Caco-2 (cell line): ENCODE results near the gene BTBD9. TPM values are rescaled to one million over a fixed set of nuclear protein-coding genes. Genes with fewer than 3 reads are reported as not detected.

Experiments
- BruUV-seq: library from RNA; stranded (reverse); fragments of 400-500 nt; replicated peaks from 2 replicates; lab custom pipeline; 2021; lab: Mats Ljungman, UMichigan
- CTCF ChIA-PET: fragments of 300-600 bp; sonication (Branson Sonifier 250); formaldehyde crosslinking; loops from one replicate; lab custom pipeline; 2022; ENCODE audit warnings: antibody characterized with exemption; lab: Charles Lee
- POLR2A ChIA-PET: fragments of 300-600 bp; sonication (Branson Sonifier 250); formaldehyde crosslinking; loops from one replicate; lab custom pipeline; 2022; ENCODE audit warnings: antibody characterized with exemption; lab: Charles Lee
- DNase-seq, 2 experiments: peaks; one replicate each; pipeline versions ENCODE4 v3.0.0 to v3.0.0-alpha.2; 2020 to 2022
- H3K27me3 ChIP-seq: replicated peaks from 2 replicates; pipeline ENCODE4 v1.6.0; 2011; ENCODE audit warnings: low read length; ENCODE audit not compliant: control insufficient read depth, insufficient read depth
- H3K36me3 ChIP-seq: 2 replicates; pipeline ENCODE4 v1.5.1; 2011; ENCODE audit warnings: low read length; ENCODE audit not compliant: control insufficient read depth, insufficient read depth
- H3K4me1 ChIP-seq: fragments of 250-450 bp; sonication (Bioruptor Pico); 2 replicates; pipeline ENCODE4 v1.5.1; 2020; ENCODE audit warnings: mild to moderate bottlenecking
- H3K4me3 ChIP-seq: 2 replicates; pipeline ENCODE4 v1.5.1; 2011; ENCODE audit warnings: low read depth, mild to moderate bottlenecking, control low read depth, low read length
- H3K9me3 ChIP-seq: fragments of 250-450 bp; sonication (Bioruptor Pico); 2 replicates; pipeline ENCODE4 v1.5.1; 2020; ENCODE audit warnings: mild to moderate bottlenecking, moderate library complexity
- H3K27ac Mint-ChIP-seq: one replicate; pipeline ENCODE4 v1.8.0; 2022; ENCODE audit warnings: mixed read lengths; ENCODE audit not compliant: unreplicated experiment
- H3K27me3 Mint-ChIP-seq: one replicate; pipeline ENCODE4 v1.8.0; 2022; ENCODE audit warnings: mixed read lengths; ENCODE audit not compliant: insufficient read depth, unreplicated experiment
- H3K36me3 Mint-ChIP-seq: one replicate; pipeline ENCODE4 v1.8.0; 2022; ENCODE audit warnings: mild to moderate bottlenecking, mixed read lengths; ENCODE audit not compliant: insufficient read depth, unreplicated experiment
- H3K4me1 Mint-ChIP-seq: one replicate; pipeline ENCODE4 v1.8.0; 2022; ENCODE audit warnings: low read depth, mixed read lengths; ENCODE audit not compliant: unreplicated experiment
- H3K4me3 Mint-ChIP-seq: one replicate; pipeline ENCODE4 v1.8.0; 2022; ENCODE audit warnings: mild to moderate bottlenecking, moderate library complexity, mixed read lengths; ENCODE audit not compliant: unreplicated experiment
- H3K9me3 Mint-ChIP-seq: one replicate; pipeline ENCODE4 v1.8.0; 2022; ENCODE audit warnings: mixed read lengths; ENCODE audit not compliant: unreplicated experiment
- intact Hi-C: fragments of 100-400 bp; cut with micrococcal nuclease; formaldehyde crosslinking; loops from one replicate; pipeline ENCODE4 v1.10.0; 2022; ENCODE audit not compliant: unreplicated experiment
- total RNA-seq: library from RNA; stranded (reverse); gene quantifications from 2 replicates; pipeline ENCODE4 v1.2.3, GENCODE V29; 2022
- TF ChIP-seq, protein P1 (sequence below), 2 experiments: fragments of 200-600 bp in 1 of 2; IDR thresholded peaks; 1 replicate in 1 of 2; 2 replicates in 1 of 2; pipeline versions ENCODE4 v1.5.1 to v1.8.0; 2011 to 2022; ENCODE audit warnings: antibody characterized with exemption in 1 of 2, control low read depth in 1 of 2, inconsistent platforms in 1 of 2, low read depth in 1 of 2, low read length in 1 of 2, mild to moderate bottlenecking in 1 of 2, moderate library complexity in 1 of 2; ENCODE audit not compliant: insufficient read depth in 1 of 2, severe bottlenecking in 1 of 2, unreplicated experiment in 1 of 2

BTBD9 gene
- total RNA-seq, 1 experiment from 2014 or later: 19.6 TPM

DNA sequence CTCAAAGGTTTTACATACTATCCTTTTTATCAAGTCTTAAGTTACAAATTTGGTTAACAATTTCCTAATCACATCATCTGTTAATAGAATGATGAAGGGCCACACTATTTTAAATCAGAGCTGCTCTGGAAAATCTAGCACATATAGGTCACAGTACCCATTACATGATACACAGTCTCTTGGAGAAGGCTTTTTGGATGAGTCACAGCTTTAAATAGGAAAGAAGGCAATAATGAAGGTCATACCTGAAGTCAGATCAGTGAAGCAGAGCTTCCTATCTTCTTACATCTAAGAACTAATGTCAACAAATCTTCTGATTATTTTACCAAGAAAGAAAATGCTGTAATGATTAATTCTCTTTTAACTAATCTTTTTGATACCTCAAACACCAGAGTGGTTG is 248.5 kb downstream of the BTBD9 start:
- Mint-ChIP-seq H3K27ac (no peak overlapping the region), H3K36me3 (no peaks in the 10 kb centered on the region), H3K27me3 (no peaks in the 10 kb centered on the region), H3K4me3 (no peak overlapping the region), H3K4me1 (peaks cover 14% of the 10 kb centered on the region), H3K9me3 (no peaks in the 10 kb centered on the region)
- TF ChIP-seq, protein P1, sequence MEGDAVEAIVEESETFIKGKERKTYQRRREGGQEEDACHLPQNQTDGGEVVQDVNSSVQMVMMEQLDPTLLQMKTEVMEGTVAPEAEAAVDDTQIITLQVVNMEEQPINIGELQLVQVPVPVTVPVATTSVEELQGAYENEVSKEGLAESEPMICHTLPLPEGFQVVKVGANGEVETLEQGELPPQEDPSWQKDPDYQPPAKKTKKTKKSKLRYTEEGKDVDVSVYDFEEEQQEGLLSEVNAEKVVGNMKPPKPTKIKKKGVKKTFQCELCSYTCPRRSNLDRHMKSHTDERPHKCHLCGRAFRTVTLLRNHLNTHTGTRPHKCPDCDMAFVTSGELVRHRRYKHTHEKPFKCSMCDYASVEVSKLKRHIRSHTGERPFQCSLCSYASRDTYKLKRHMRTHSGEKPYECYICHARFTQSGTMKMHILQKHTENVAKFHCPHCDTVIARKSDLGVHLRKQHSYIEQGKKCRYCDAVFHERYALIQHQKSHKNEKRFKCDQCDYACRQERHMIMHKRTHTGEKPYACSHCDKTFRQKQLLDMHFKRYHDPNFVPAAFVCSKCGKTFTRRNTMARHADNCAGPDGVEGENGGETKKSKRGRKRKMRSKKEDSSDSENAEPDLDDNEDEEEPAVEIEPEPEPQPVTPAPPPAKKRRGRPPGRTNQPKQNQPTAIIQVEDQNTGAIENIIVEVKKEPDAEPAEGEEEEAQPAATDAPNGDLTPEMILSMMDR (IDR thresholded peaks at IDR 0.05; ENCODE audit: insufficient read depth in 1 of 2, low read depth in 1 of 2, low read length in 1 of 2, severe bottlenecking in 1 of 2, unreplicated experiment in 1 of 2): no peak
- H3K4me3 ChIP-seq: no peak overlapping the region
- H3K4me1 ChIP-seq: peaks cover 14% of the 10 kb centered on the region
- ChIA-PET POLR2A (no interaction called here), CTCF (interaction anchor here (0.7 kb wide), 1 partner anchor 15 kb away, joined by 4 read pairs; no protein-coding TSS in a partner anchor)
- no TSS peak for BruUV-seq
- DNase-seq: no peak
- H3K36me3 ChIP-seq: no peaks in the 10 kb centered on the region
- intact Hi-C loops: no loop called here
- no peaks in the 10 kb centered on the region for H3K9me3 ChIP-seq
- no peaks in the 10 kb centered on the region for H3K27me3 ChIP-seq

DNA sequence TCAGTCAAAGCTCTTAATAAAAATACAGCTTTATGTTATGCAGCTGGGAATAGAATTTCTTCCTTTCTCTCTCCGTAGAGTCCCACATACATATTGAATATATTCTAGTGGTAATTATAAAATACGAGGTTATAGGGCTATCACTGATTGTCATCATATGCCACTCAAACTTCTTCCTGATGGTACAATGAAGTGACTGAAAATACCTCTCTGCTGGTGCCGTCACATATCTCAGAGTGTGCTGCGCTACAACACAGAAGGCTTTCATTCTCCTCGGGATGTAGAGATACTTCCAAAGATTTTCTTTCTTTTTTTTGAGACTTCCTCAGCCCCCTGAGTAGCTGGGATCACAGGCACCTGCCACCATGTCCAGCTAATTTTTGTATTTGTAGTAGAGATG is 249.9 kb downstream of the BTBD9 start:
- Mint-ChIP-seq H3K36me3 (no peaks in the 10 kb centered on the region), H3K9me3 (no peaks in the 10 kb centered on the region), H3K27ac (no peak overlapping the region), H3K27me3 (no peaks in the 10 kb centered on the region), H3K4me3 (no peak overlapping the region), H3K4me1 (peaks cover 14% of the 10 kb centered on the region)
- intact Hi-C loops: no loop called here
- no TSS peak for BruUV-seq
- DNase-seq: no peak
- TF ChIP-seq, protein P1 (IDR thresholded peaks at IDR 0.05; ENCODE audit: insufficient read depth in 1 of 2, low read depth in 1 of 2, low read length in 1 of 2, severe bottlenecking in 1 of 2, unreplicated experiment in 1 of 2): no peak
- H3K9me3 ChIP-seq: no peaks in the 10 kb centered on the region
- ChIA-PET CTCF (no interaction called here), POLR2A (no interaction called here)
- no peak overlapping the region for H3K4me3 ChIP-seq
- peaks cover 14% of the 10 kb centered on the region for H3K4me1 ChIP-seq
- no peaks in the 10 kb centered on the region for H3K36me3 ChIP-seq
- no peaks in the 10 kb centered on the region for H3K27me3 ChIP-seq

DNA sequence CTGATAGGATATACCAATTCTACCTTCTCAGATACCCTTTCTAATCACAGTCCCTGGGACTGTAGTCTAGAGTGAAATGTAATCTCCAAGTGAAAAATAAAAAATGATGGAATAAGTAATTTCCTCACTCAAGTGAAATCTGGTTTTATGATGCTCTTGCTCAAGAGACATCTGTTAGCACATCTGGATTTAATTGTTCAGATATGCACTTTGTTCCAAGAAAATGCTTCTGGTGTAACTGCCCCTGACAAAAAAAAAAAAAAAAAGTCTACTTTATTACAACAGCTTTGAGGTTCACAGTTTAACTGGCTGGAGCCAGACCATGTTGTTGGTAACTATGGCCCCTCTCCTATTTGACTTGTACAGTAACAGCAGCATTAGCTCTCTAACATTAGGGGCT is 251.8 kb downstream of the BTBD9 start:
- no peaks in the 10 kb centered on the region for H3K27me3 ChIP-seq
- Mint-ChIP-seq H3K9me3 (no peaks in the 10 kb centered on the region), H3K4me1 (peaks cover 14% of the 10 kb centered on the region), H3K27ac (no peak overlapping the region), H3K27me3 (no peaks in the 10 kb centered on the region), H3K36me3 (no peaks in the 10 kb centered on the region), H3K4me3 (no peak overlapping the region)
- DNase-seq: no peak
- H3K4me1 ChIP-seq: peaks cover 14% of the 10 kb centered on the region
- intact Hi-C loops: no loop called here
- no peaks in the 10 kb centered on the region for H3K9me3 ChIP-seq
- CTCF ChIA-PET: interaction anchor here (0.7 kb wide), 1 partner anchor 98 kb away, joined by 7 read pairs; no protein-coding TSS in a partner anchor
- no peak overlapping the region for H3K4me3 ChIP-seq
- H3K36me3 ChIP-seq: no peaks in the 10 kb centered on the region
- BruUV-seq: no TSS peak
- POLR2A ChIA-PET: no interaction called here
- TF ChIP-seq, protein P1 (IDR thresholded peaks at IDR 0.05; ENCODE audit: insufficient read depth in 1 of 2, low read depth in 1 of 2, low read length in 1 of 2, severe bottlenecking in 1 of 2, unreplicated experiment in 1 of 2): no peak
